ENCODE measurements around the gene LYRM9.

DNA sequence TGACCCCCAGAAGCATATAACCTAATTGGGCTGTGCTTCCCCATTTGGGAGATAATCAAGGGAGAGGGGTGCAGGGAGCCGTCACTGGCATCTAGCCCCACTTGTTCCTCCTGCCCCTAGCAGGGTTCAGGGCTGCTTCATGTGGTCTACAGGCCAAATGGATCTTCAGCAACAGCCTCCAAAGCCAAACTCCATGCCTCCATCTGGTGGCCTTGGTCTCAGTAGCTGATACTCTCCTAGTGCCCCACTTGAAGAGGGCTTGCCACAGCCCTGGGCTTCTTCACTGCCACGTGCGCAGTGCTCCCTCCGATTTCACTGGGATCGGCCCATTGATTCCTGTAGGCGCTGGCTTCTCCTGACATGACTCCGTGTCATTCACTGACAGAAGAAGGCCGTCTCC is 24.6 kb downstream of the LYRM9 start:
- TF ChIP-seq, protein P1, sequence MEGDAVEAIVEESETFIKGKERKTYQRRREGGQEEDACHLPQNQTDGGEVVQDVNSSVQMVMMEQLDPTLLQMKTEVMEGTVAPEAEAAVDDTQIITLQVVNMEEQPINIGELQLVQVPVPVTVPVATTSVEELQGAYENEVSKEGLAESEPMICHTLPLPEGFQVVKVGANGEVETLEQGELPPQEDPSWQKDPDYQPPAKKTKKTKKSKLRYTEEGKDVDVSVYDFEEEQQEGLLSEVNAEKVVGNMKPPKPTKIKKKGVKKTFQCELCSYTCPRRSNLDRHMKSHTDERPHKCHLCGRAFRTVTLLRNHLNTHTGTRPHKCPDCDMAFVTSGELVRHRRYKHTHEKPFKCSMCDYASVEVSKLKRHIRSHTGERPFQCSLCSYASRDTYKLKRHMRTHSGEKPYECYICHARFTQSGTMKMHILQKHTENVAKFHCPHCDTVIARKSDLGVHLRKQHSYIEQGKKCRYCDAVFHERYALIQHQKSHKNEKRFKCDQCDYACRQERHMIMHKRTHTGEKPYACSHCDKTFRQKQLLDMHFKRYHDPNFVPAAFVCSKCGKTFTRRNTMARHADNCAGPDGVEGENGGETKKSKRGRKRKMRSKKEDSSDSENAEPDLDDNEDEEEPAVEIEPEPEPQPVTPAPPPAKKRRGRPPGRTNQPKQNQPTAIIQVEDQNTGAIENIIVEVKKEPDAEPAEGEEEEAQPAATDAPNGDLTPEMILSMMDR (tag by site-specific recombination; IDR thresholded peaks at IDR 0.05) = no peak; the same call in 1 of the 2 replicates
- no peak for TF ChIP-seq ZNF394 (tag by site-specific recombination; IDR thresholded peaks at IDR 0.05; ENCODE audit: borderline replicate concordance)
- no peak for TF ChIP-seq ZNF791 (tag by site-specific recombination; IDR thresholded peaks at IDR 0.05)
- TF ChIP-seq ZBTB21 (tag by site-specific recombination; IDR thresholded peaks at IDR 0.05) = no peak
- TF ChIP-seq ZNF530 (tag by site-specific recombination; IDR thresholded peaks at IDR 0.05; ENCODE audit: low read depth) = no peak
- no peak for TF ChIP-seq ZNF157 (tag by site-specific recombination; IDR thresholded peaks at IDR 0.05)
- no peak for TF ChIP-seq ZNF777 (tag by site-specific recombination; IDR thresholded peaks at IDR 0.05; ENCODE audit: borderline replicate concordance)
- no peak for TF ChIP-seq ZNF785 (tag by site-specific recombination; IDR thresholded peaks at IDR 0.05)
- no peak for TF ChIP-seq ZNF169 (tag by site-specific recombination; IDR thresholded peaks at IDR 0.05)

All from HEK293 (cell line).